ENCODE data around the gene WIPI1.
"Not testable (repeated sequence)": the region's sequence is repeated elsewhere in the genome, so short reads cannot be mapped to it uniquely, and the experiment has no call there.

WIPI1 gene

DNA sequence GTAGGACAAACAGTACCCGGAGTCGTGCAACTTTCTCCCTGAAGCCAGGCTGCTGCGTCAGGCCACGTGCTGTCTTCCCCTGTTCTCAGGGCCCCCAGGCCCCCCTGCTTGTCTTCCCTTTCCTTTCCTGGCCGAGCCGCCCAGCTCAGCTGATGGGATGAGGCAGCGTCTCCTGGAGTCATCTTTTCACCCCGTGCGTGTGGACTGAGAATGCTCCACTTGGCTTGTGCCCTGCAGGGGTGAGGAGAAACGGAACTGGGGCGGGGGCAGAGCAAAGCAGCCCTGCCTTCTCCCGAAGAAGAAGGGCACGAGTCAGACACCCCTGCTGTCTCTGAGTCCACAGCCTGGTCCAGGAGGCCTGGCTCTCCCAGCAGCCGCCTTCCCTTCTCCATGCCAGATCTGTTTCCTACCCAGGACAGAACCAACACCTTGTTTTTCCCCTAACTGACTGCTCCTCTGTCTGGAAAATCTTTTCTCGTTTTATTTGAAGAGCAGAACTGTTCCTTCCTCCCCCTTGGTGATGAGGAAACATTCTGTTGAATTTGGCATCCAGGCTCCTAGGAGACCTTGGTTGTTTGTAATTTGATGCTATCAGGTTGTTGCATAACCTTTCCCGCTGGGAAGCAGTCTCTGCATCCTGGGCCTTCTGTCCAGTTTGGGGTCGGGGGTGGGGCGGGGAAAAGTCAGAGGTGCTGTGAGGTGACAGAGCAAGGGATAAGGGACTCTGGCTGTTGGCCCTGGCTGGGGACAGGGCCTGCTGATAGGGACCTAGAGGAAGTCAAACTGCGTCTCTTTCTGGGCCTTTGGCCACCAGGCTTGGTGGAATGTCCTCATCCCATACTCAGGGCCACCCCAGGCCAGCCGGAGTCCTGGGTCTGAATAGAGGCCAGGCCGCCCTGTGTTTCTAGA is 78.8 kb downstream of the WIPI1 start:
- peak; percentile 52 to 97 for DNase-seq (ENCODE audit: low read depth in 1 of 2, low spot score in 1 of 2)

DNA sequence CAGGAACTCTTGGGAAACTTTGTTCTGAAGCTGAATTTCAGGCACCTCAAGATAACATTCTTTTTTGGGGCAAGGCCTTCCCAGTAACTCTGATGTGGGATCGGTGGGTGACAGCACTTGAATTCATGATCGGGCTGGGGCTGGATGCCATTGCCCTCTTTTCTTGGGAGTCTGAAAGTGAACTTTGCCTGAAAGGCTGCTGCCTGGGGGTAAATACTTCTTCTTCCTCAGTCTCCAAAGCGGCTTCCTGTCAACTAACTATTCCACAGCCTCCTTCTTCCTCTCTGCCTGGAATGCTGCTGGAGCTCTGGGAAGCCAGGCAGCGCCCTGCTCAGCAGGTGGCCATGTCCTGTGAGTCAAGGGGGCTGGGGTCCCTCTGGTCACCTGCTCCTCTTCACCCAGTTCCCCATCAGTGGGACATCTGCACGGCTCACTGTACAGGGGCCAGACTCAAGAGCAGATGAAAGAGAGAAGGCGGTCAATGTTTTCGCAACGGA is 79.5 kb downstream of the WIPI1 start:
- peak; percentile 25 to 49 for DNase-seq (ENCODE audit: low read depth in 1 of 2, low spot score in 1 of 2)
- in situ Hi-C loops (cut with HindIII; ENCODE audit: low pct_unique_long_range_greater_than_20kb, low sequenced_read_pairs), result no loop called here
- TF ChIP-seq JUND (IDR thresholded peaks at IDR 0.05; ENCODE audit: low read depth), result no peak

More for the DNA sequence above, 78.8 kb downstream of the WIPI1 start:
- peak; percentile 46; the same call in 1 of the 2 replicates for TF ChIP-seq JUND (IDR thresholded peaks at IDR 0.05; ENCODE audit: low read depth)
- in situ Hi-C loops (cut with HindIII; ENCODE audit: low pct_unique_long_range_greater_than_20kb, low sequenced_read_pairs), result no loop called here

DNA sequence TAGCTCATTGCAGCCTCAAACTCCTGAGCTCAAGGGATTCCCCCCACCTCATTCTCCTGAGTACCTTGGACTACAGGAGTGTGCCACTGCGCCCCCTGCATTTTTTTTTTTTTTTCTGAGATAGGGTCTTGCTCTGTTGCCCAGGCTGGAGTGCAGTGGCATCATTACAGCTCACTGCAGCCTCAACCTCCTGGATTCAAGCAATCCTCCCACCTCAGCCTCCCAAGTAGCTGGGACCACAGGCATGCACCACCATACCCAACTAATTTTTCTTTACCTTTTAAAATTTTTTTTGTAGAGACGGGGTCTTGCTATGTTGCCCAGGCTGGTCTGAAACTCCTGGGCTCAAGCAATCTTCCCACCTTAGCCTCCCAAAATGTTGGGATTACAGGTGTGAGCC is 81.1 kb downstream of the WIPI1 start:
- DNase-seq (ENCODE audit: low read depth in 1 of 2, low spot score in 1 of 2); in situ Hi-C loops (cut with HindIII; ENCODE audit: low pct_unique_long_range_greater_than_20kb, low sequenced_read_pairs): not testable (repeated sequence)

DNA sequence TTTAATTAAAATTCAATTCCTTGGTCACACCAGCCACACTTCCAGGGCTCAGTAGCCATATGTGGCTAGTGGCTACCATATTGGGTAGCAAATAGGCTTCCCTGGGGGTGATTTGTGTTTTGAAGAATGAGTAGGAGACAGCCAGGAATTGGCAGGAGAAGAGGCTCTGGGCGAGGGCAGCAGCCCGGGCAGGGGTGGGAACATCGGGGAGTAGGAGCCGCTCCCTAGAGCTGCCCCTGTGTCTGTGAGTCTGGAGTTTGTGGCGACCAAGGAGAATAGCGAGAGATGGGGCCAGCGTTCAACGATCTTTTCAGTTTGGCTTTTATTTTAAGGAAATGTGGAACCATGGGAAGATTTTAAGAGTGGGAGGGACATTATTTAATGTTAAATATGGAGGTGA is 81.7 kb downstream of the WIPI1 start:
- no peak for TF ChIP-seq JUND (IDR thresholded peaks at IDR 0.05; ENCODE audit: low read depth)
- in situ Hi-C loops (cut with HindIII; ENCODE audit: low pct_unique_long_range_greater_than_20kb, low sequenced_read_pairs), result no loop called here
- DNase-seq (ENCODE audit: low read depth in 1 of 2, low spot score in 1 of 2), result no peak
